OCI-LY7 (cell line): ENCODE measurements around the gene TRIML2. TPM values are rescaled to one million over a fixed set of nuclear protein-coding genes. Genes with fewer than 3 reads are reported as not detected.

Experiments used
- BruUV-seq: library from RNA; stranded (reverse); fragments of 400-500 nt; replicated peaks from 2 replicates; lab custom pipeline; 2021; lab: Mats Ljungman, UMichigan
- CTCF ChIA-PET: fragments of 300-600 bp; sonication (Branson Sonifier 250); formaldehyde crosslinking; loops from one replicate; lab custom pipeline; 2022; ENCODE audit warnings: antibody characterized with exemption; ENCODE audit not compliant: unreplicated experiment; lab: Charles Lee
- POLR2A ChIA-PET: fragments of 300-600 bp; sonication (Branson Sonifier 250); formaldehyde crosslinking; loops from one replicate; lab custom pipeline; 2022; ENCODE audit warnings: antibody characterized with exemption; lab: Charles Lee
- DNase-seq: peaks from one replicate; pipeline ENCODE4 v3.0.0-alpha.2; 2015; ENCODE audit warnings: low spot score
- H2AFZ ChIP-seq: fragments of 200-600 bp; sonication (generic), shearing (Covaris generic); 2 replicates; pipeline ENCODE4 v1.6.1; 2014; ENCODE audit warnings: mild to moderate bottlenecking, antibody characterized with exemption, low read length, moderate library complexity
- H3K27ac ChIP-seq: fragments of 200-600 bp; sonication (generic); 2 replicates; pipeline ENCODE4 v1.5.1; 2014; ENCODE audit warnings: mixed run types, low read depth, mild to moderate bottlenecking, moderate library complexity, low read length, inconsistent platforms; ENCODE audit not compliant: poor library complexity, severe bottlenecking
- H3K36me3 ChIP-seq: fragments of 200-600 bp; sonication (generic); 2 replicates; pipeline ENCODE4 v1.6.1; 2014; ENCODE audit warnings: mild to moderate bottlenecking, antibody characterized with exemption, low read length, moderate library complexity, mixed read lengths; ENCODE audit not compliant: insufficient read depth
- H3K4me1 ChIP-seq: fragments of 200-600 bp; sonication (generic); 2 replicates; pipeline ENCODE4 v1.5.1; 2014; ENCODE audit warnings: mild to moderate bottlenecking, low read length; ENCODE audit not compliant: insufficient read depth, poor library complexity, severe bottlenecking
- H3K4me2 ChIP-seq: fragments of 200-600 bp; sonication (generic); 2 replicates; pipeline ENCODE4 v1.6.1; 2014; ENCODE audit warnings: mild to moderate bottlenecking, low read length
- H3K4me3 ChIP-seq: fragments of 200-600 bp; sonication (generic); 2 replicates; pipeline ENCODE4 v1.5.1; 2014; ENCODE audit warnings: mild to moderate bottlenecking, low read depth, low read length; ENCODE audit not compliant: poor library complexity, severe bottlenecking
- H3K79me2 ChIP-seq: fragments of 200-600 bp; sonication (generic); 2 replicates; pipeline ENCODE4 v1.6.1; 2016; ENCODE audit warnings: low read depth, mild to moderate bottlenecking, low read length, moderate library complexity, mixed read lengths; ENCODE audit not compliant: insufficient read depth
- H3K9me2 ChIP-seq: fragments of 200-600 bp; sonication (generic); 2 replicates; pipeline ENCODE4 v1.6.1; 2016; ENCODE audit warnings: mild to moderate bottlenecking, low read length, mixed read lengths; ENCODE audit not compliant: insufficient read depth
- H3K9me3 ChIP-seq: fragments of 200-600 bp; sonication (generic); 2 replicates; pipeline ENCODE4 v1.6.1; 2014; ENCODE audit warnings: mild to moderate bottlenecking, mixed run types, low read length, mixed read lengths
- H4K20me1 ChIP-seq: fragments of 200-600 bp; sonication (generic); 2 replicates; pipeline ENCODE4 v1.6.1; 2014; ENCODE audit warnings: mild to moderate bottlenecking, antibody characterized with exemption, low read length, moderate library complexity, mixed read lengths; ENCODE audit not compliant: insufficient read depth
- EZH2phosphoT487 ChIP-seq: fragments of 200-600 bp; sonication (generic); IDR thresholded peaks from 2 replicates; pipeline ENCODE4 v1.6.1; 2018; ENCODE audit warnings: low read depth, borderline replicate concordance, mild to moderate bottlenecking, mixed run types, antibody characterized with exemption, low read length, moderate library complexity, mixed read lengths
- intact Hi-C: fragments of 100-400 bp; cut with micrococcal nuclease; formaldehyde crosslinking; loops from one replicate; pipeline ENCODE4 v1.10.0; 2022; ENCODE audit not compliant: unreplicated experiment
- total RNA-seq, 2 experiments: library from RNA; depleted of rRNA in 1 of 2; stranded (reverse); fragments of >200 nt in 1 of 2; shearing (Covaris generic) in 1 of 2; gene quantifications; 2 replicates each; pipeline ENCODE4 v1.2.3, GENCODE V29; 2014 to 2022
- TF ChIP-seq, protein P1 (sequence below): fragments of 200-600 bp; sonication (generic); conservative IDR thresholded peaks from 2 replicates; pipeline ENCODE4 v1.5.1; 2014; ENCODE audit warnings: mild to moderate bottlenecking, antibody characterized with exemption, low read length, moderate library complexity, mixed read lengths

TRIML2 gene
- total RNA-seq, 2 experiments from 2014 or later, result not detected

DNA sequence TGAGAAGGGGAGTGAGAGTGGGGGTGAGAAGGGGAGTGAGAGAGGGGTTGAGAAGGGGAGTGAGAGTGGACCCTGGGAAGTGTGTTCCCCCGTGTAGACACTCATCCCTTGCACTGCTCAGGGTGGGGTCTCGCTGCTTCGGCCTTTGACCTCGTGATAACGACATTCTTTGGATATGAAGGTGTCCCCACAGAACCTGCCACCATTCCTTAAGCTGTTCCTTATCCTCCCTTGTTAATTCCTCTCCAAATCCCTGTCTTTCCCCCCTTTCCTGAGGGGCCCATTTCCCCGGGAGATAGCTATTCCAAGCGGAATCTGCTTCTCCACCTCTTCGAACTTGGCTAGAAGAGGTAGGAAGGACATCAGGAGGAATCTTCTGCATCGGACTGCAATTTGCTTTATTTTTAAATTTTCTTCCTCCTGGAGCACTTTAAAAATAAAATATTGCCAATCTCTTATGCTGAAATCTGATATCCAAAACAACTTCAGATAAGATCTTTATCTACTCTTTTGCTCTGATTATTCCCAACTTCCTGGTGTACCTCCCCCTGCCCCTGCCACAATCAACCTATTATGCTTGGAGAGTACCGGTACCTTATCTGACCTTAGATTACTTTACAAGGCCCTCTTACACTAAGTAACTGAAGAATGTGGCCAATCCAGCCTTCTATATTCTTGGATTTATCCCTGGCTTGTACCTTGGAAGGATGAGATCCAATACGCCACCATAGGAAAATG is 45.4 kb upstream of the TRIML2 start:
- no peak overlapping the region for H3K4me3 ChIP-seq
- CTCF ChIA-PET, result no interaction called here
- H3K79me2 ChIP-seq, result no peaks in the 10 kb centered on the region
- intact Hi-C loops, result no loop called here
- H3K4me2 ChIP-seq, result no peak overlapping the region
- H3K27ac ChIP-seq, result no peak overlapping the region
- TF ChIP-seq, protein P1, sequence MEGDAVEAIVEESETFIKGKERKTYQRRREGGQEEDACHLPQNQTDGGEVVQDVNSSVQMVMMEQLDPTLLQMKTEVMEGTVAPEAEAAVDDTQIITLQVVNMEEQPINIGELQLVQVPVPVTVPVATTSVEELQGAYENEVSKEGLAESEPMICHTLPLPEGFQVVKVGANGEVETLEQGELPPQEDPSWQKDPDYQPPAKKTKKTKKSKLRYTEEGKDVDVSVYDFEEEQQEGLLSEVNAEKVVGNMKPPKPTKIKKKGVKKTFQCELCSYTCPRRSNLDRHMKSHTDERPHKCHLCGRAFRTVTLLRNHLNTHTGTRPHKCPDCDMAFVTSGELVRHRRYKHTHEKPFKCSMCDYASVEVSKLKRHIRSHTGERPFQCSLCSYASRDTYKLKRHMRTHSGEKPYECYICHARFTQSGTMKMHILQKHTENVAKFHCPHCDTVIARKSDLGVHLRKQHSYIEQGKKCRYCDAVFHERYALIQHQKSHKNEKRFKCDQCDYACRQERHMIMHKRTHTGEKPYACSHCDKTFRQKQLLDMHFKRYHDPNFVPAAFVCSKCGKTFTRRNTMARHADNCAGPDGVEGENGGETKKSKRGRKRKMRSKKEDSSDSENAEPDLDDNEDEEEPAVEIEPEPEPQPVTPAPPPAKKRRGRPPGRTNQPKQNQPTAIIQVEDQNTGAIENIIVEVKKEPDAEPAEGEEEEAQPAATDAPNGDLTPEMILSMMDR, result no peak
- no peak for TF ChIP-seq EZH2phosphoT487
- POLR2A ChIA-PET, result interaction anchor here (0.6 kb wide), 1 partner anchor 39 kb away, joined by 6 read pairs; no protein-coding TSS in a partner anchor
- H2AFZ ChIP-seq, result no peak overlapping the region
- DNase-seq, result no peak
- no TSS peak for BruUV-seq
- no peaks in the 10 kb centered on the region for H4K20me1 ChIP-seq
- H3K9me2 ChIP-seq, result no peaks in the 10 kb centered on the region
- H3K9me3 ChIP-seq, result no peaks in the 10 kb centered on the region
- H3K36me3 ChIP-seq, result no peaks in the 10 kb centered on the region
- no peaks in the 10 kb centered on the region for H3K4me1 ChIP-seq

DNA sequence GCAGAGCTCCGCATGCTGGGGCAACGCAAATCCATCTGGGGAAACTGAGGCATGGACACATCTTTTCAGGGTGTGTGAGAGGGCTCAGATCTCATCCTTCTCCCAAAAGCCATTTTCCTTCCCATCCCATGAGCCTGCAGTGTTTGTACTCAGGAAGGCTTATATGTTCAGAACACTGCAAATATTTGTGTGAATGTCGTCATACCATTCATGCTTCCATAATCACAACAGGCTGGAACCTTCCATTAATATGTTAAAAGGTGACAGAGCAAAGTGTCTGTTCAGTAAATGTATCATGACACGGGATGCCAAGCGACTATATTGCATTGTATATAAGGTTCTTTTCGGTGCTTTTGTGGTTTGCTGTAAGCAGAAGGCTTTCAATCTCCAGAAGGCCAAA is 38.4 kb upstream of the TRIML2 start:
- no peak overlapping the region for H2AFZ ChIP-seq
- intact Hi-C loops, result no loop called here
- no peaks in the 10 kb centered on the region for H3K9me2 ChIP-seq
- no peak for DNase-seq
- TF ChIP-seq EZH2phosphoT487, result no peak
- TF ChIP-seq, protein P1, result no peak
- H3K9me3 ChIP-seq, result no peaks in the 10 kb centered on the region
- H3K36me3 ChIP-seq, result no peaks in the 10 kb centered on the region
- H3K4me1 ChIP-seq, result no peaks in the 10 kb centered on the region
- ChIA-PET POLR2A (no interaction called here), CTCF (no interaction called here)
- H3K4me3 ChIP-seq, result no peak overlapping the region
- H3K79me2 ChIP-seq, result no peaks in the 10 kb centered on the region
- no TSS peak for BruUV-seq
- H3K27ac ChIP-seq, result no peak overlapping the region
- no peak overlapping the region for H3K4me2 ChIP-seq
- H4K20me1 ChIP-seq, result no peaks in the 10 kb centered on the region

DNA sequence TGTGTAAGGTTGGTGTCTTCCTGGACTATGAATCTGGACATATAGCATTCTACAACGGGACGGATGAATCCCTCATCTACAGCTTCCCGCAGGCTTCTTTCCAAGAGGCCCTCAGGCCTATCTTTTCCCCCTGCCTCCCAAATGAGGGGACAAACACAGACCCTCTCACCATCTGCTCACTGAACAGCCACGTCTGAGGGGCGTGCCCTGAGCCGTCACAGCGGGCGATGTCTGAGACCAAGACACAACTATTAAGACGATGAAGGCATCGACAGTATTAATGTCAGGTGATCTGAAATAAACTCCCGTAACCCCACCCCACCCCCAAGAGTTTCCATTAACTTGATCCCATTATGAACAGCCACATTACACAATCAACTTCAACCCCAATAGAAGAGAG is 37.8 kb upstream of the TRIML2 start:
- H3K4me1 ChIP-seq, result no peaks in the 10 kb centered on the region
- TF ChIP-seq EZH2phosphoT487, result no peak
- TF ChIP-seq, protein P1, result no peak
- no peak overlapping the region for H3K4me2 ChIP-seq
- ChIA-PET POLR2A (no interaction called here), CTCF (no interaction called here)
- BruUV-seq, result no TSS peak
- no peaks in the 10 kb centered on the region for H3K9me2 ChIP-seq
- H3K9me3 ChIP-seq, result no peaks in the 10 kb centered on the region
- no peaks in the 10 kb centered on the region for H3K36me3 ChIP-seq
- intact Hi-C loops, result no loop called here
- H3K4me3 ChIP-seq, result no peak overlapping the region
- H2AFZ ChIP-seq, result no peak overlapping the region
- H3K79me2 ChIP-seq, result no peaks in the 10 kb centered on the region
- H4K20me1 ChIP-seq, result no peaks in the 10 kb centered on the region
- no peak overlapping the region for H3K27ac ChIP-seq
- no peak for DNase-seq
